HepG2 (cell line): ENCODE data around the gene RHOBTB3. TPM values are rescaled to one million over a fixed set of nuclear protein-coding genes. Genes with fewer than 3 reads are reported as not detected.

Experiments used
- CC2D1A ChIP-seq: sonication (generic); formaldehyde crosslinking; IDR thresholded peaks from 2 replicates; pipeline ENCODE4 v1.8.1; 2023; ENCODE audit warnings: mild to moderate bottlenecking, missing genetic modification reagents
- DPF2 ChIP-seq: sonication (generic); formaldehyde crosslinking; IDR thresholded peaks from 2 replicates; pipeline ENCODE4 v1.4.0; 2020; ENCODE audit warnings: mild to moderate bottlenecking, low read depth, missing genetic modification reagents, borderline replicate concordance
- EZH2 ChIP-seq: conservative IDR thresholded peaks from 2 replicates; pipeline ENCODE4 v1.6.1; 2012; ENCODE audit warnings: mild to moderate bottlenecking, low read depth, low read length, moderate library complexity
- HNRNPL ChIP-seq: fragments of 200-400 bp; formaldehyde crosslinking; IDR thresholded peaks from 2 replicates; pipeline ENCODE4 v1.6.1; 2017; ENCODE audit warnings: mild to moderate bottlenecking, low read depth, low read length
- KAT8 ChIP-seq: IDR thresholded peaks from 2 replicates; pipeline ENCODE4 v1.6.1; 2016; ENCODE audit warnings: missing genetic modification reagents, missing compliant biosample characterization
- NFE2L1 ChIP-seq: sonication (generic); formaldehyde crosslinking; IDR thresholded peaks from 2 replicates; pipeline ENCODE4 v1.4.0; 2020; ENCODE audit warnings: missing genetic modification reagents, mild to moderate bottlenecking, borderline replicate concordance
- PAF1 ChIP-seq: IDR thresholded peaks from 2 replicates; pipeline ENCODE4 v1.6.1; 2016; ENCODE audit warnings: missing genetic modification reagents, missing compliant biosample characterization
- RBM39 ChIP-seq: fragments of 200-400 bp; formaldehyde crosslinking; IDR thresholded peaks from one replicate; pipeline ENCODE4 v1.6.1; 2018; ENCODE audit warnings: antibody characterized with exemption, mild to moderate bottlenecking, low read depth, low read length; ENCODE audit not compliant: poor library complexity, severe bottlenecking
- YEATS4 ChIP-seq: sonication (generic); formaldehyde crosslinking; IDR thresholded peaks from 2 replicates; pipeline ENCODE4 v1.4.0; 2020; ENCODE audit warnings: missing genetic modification reagents, borderline replicate concordance
- ZFAT ChIP-seq: sonication (generic); formaldehyde crosslinking; conservative IDR thresholded peaks from 2 replicates; pipeline ENCODE4 v1.8.1; 2023; ENCODE audit warnings: missing genetic modification reagents, inconsistent platforms
- ZFP36 ChIP-seq: fragments of 150-350 bp; IDR thresholded peaks from 2 replicates; pipeline ENCODE4 v1.6.1; 2018; ENCODE audit warnings: borderline replicate concordance, low read length, low read depth; ENCODE audit not compliant: partially characterized antibody
- ZMYM2 ChIP-seq: sonication (generic); formaldehyde crosslinking; IDR thresholded peaks from 2 replicates; pipeline ENCODE4 v1.8.0; 2022; ENCODE audit warnings: mild to moderate bottlenecking, missing genetic modification reagents
- ZNF260 ChIP-seq: sonication (generic); formaldehyde crosslinking; IDR thresholded peaks from 2 replicates; pipeline ENCODE4 v1.4.0; 2020; ENCODE audit warnings: missing genetic modification reagents, low read depth, mild to moderate bottlenecking, borderline replicate concordance
- ZNF263 ChIP-seq: sonication (generic); formaldehyde crosslinking; IDR thresholded peaks from 2 replicates; pipeline ENCODE4 v1.4.0; 2020; ENCODE audit warnings: missing genetic modification reagents
- ZNF577 ChIP-seq: sonication (generic); formaldehyde crosslinking; IDR thresholded peaks from 2 replicates; pipeline ENCODE4 v1.4.0; 2020; ENCODE audit warnings: mild to moderate bottlenecking, low read depth, missing genetic modification reagents, borderline replicate concordance
- ZNF776 ChIP-seq: sonication (generic); formaldehyde crosslinking; IDR thresholded peaks from 2 replicates; pipeline ENCODE4 v1.4.0; 2020; ENCODE audit warnings: mild to moderate bottlenecking, missing genetic modification reagents
- polyA plus RNA-seq, 8 experiments: library from polyadenylated mRNA; depleted of rRNA in 3 of 8; stranded (reverse) in 7 of 8; unstranded in 1 of 8; fragments of >200 nt; fragmentation: Illumina TruSeq in 4 of 8; extraction: Trizol in 4 of 8; gene quantifications; 2 replicates each; pipeline versions ENCODE4 v1.2.1 to v1.2.3, GENCODE V29; 2011 to 2016; ENCODE audit warnings: low read depth in 4 of 8, missing spikeins in 1 of 8, mixed read lengths in 1 of 8; ENCODE audit not compliant: insufficient read depth in 1 of 8
- total RNA-seq, 5 experiments: library from RNA; depleted of rRNA; stranded (reverse); fragments of >200 nt; fragmentation: Illumina TruSeq; extraction: Trizol; gene quantifications; 2 replicates each; pipeline ENCODE4 v1.2.3, GENCODE V29; 2016; ENCODE audit warnings: low read depth in 1 of 5
- TF ChIP-seq, protein P1 (sequence below): sonication (generic); formaldehyde crosslinking; conservative IDR thresholded peaks from 2 replicates; pipeline ENCODE4 v1.4.0; 2020; ENCODE audit warnings: missing genetic modification reagents
- TF ChIP-seq, protein P2 (sequence below): IDR thresholded peaks from 2 replicates; pipeline ENCODE4 v1.6.1; 2016; ENCODE audit warnings: low read depth
- TF ChIP-seq, protein P3 (sequence below): sonication (generic); formaldehyde crosslinking; IDR thresholded peaks from 2 replicates; pipeline ENCODE4 v1.8.0; 2022; ENCODE audit warnings: missing genetic modification reagents, mild to moderate bottlenecking, moderate library complexity, borderline replicate concordance
- TF ChIP-seq, protein P4 (sequence below): sonication (generic); formaldehyde crosslinking; IDR thresholded peaks from 2 replicates; pipeline ENCODE4 v1.4.0; 2020; ENCODE audit warnings: missing genetic modification reagents, borderline replicate concordance
- TF ChIP-seq, protein P5 (sequence below): sonication (generic); formaldehyde crosslinking; conservative IDR thresholded peaks from 2 replicates; pipeline ENCODE4 v1.5.0; 2020; ENCODE audit warnings: missing genetic modification reagents

Gene RHOBTB3
- total and polyA plus RNA-seq, 2 of the 13 experiments (the other 11 are each of a cell fraction or from before 2014, with no cell fraction given) = 31.6 to 35.4 TPM

DNA sequence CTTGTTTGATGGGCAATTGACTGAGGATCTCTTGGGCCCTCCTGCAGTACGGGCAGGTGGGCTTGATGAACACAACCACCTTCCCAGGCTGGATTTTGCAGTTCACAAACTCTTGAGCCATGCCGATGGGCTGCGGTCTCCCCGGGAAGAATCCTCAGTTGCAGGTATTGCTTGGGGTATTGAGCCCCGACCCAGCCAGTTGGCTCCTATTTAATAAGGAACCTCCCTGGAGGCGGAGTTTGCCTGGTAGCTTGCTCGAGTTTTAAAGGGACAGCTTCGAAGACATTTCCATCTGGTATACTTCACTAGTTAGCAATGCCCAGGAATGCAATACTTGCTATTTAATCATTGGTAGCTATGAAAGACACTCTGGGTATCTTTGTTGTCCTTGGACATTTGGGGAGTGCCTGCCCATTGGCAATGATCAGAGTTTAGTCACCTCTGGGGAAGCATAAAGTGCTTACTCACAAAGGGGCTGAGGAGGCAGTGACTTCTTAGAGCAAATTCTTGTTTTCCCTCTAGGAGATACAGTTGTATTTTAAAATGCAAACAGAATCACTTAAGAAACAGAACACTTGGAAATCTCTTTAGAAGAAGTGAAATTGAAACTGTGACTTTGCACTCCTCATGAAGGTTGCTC, 91.5 kb downstream of the RHOBTB3 start, which contains the start of gene GLRX (continued):
- TF ChIP-seq, protein P1, sequence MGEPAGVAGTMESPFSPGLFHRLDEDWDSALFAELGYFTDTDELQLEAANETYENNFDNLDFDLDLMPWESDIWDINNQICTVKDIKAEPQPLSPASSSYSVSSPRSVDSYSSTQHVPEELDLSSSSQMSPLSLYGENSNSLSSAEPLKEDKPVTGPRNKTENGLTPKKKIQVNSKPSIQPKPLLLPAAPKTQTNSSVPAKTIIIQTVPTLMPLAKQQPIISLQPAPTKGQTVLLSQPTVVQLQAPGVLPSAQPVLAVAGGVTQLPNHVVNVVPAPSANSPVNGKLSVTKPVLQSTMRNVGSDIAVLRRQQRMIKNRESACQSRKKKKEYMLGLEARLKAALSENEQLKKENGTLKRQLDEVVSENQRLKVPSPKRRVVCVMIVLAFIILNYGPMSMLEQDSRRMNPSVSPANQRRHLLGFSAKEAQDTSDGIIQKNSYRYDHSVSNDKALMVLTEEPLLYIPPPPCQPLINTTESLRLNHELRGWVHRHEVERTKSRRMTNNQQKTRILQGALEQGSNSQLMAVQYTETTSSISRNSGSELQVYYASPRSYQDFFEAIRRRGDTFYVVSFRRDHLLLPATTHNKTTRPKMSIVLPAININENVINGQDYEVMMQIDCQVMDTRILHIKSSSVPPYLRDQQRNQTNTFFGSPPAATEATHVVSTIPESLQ (CRISPR knock-in tag) = no peak
- TF ChIP-seq ZNF776 (CRISPR knock-in tag) (no peak), RBM39 (no peak), HNRNPL (no peak), YEATS4 (0 out of 2 replicates have a peak, but pooled peaks have one; percentile 20), PAF1 (CRISPR knock-in tag) (no peak), CC2D1A (no peak), KAT8 (no peak; the same call in 1 of the 2 replicates), NFE2L1 (CRISPR knock-in tag) (no peak), ZFP36 (no peak), ZFAT (CRISPR knock-in tag) (no peak), DPF2 (no peak), ZNF577 (CRISPR knock-in tag) (no peak), ZNF263 (no peak), ZNF260 (no peak), ZMYM2 (CRISPR knock-in tag) (no peak), EZH2 (no peak)
- TF ChIP-seq, protein P2, sequence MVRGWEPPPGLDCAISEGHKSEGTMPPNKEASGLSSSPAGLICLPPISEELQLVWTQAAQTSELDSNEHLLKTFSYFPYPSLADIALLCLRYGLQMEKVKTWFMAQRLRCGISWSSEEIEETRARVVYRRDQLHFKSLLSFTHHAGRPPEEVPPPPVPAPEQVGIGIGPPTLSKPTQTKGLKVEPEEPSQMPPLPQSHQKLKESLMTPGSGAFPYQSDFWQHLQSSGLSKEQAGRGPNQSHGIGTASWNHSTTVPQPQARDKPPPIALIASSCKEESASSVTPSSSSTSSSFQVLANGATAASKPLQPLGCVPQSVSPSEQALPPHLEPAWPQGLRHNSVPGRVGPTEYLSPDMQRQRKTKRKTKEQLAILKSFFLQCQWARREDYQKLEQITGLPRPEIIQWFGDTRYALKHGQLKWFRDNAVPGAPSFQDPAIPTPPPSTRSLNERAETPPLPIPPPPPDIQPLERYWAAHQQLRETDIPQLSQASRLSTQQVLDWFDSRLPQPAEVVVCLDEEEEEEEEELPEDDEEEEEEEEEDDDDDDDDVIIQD (CRISPR knock-in tag) = no peak
- TF ChIP-seq, protein P3, sequence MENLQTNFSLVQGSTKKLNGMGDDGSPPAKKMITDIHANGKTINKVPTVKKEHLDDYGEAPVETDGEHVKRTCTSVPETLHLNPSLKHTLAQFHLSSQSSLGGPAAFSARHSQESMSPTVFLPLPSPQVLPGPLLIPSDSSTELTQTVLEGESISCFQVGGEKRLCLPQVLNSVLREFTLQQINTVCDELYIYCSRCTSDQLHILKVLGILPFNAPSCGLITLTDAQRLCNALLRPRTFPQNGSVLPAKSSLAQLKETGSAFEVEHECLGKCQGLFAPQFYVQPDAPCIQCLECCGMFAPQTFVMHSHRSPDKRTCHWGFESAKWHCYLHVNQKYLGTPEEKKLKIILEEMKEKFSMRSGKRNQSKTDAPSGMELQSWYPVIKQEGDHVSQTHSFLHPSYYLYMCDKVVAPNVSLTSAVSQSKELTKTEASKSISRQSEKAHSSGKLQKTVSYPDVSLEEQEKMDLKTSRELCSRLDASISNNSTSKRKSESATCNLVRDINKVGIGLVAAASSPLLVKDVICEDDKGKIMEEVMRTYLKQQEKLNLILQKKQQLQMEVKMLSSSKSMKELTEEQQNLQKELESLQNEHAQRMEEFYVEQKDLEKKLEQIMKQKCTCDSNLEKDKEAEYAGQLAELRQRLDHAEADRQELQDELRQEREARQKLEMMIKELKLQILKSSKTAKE = no peak
- TF ChIP-seq, protein P4, sequence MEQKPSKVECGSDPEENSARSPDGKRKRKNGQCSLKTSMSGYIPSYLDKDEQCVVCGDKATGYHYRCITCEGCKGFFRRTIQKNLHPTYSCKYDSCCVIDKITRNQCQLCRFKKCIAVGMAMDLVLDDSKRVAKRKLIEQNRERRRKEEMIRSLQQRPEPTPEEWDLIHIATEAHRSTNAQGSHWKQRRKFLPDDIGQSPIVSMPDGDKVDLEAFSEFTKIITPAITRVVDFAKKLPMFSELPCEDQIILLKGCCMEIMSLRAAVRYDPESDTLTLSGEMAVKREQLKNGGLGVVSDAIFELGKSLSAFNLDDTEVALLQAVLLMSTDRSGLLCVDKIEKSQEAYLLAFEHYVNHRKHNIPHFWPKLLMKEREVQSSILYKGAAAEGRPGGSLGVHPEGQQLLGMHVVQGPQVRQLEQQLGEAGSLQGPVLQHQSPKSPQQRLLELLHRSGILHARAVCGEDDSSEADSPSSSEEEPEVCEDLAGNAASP = no peak
- TF ChIP-seq, protein P5, sequence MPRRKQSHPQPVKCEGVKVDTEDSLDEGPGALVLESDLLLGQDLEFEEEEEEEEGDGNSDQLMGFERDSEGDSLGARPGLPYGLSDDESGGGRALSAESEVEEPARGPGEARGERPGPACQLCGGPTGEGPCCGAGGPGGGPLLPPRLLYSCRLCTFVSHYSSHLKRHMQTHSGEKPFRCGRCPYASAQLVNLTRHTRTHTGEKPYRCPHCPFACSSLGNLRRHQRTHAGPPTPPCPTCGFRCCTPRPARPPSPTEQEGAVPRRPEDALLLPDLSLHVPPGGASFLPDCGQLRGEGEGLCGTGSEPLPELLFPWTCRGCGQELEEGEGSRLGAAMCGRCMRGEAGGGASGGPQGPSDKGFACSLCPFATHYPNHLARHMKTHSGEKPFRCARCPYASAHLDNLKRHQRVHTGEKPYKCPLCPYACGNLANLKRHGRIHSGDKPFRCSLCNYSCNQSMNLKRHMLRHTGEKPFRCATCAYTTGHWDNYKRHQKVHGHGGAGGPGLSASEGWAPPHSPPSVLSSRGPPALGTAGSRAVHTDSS (CRISPR knock-in tag) = no peak
